ENCODE data around the gene OPTC.

GRCh38 chr1:203464743-203465142 is 29.2 kb upstream of the OPTC start:
- TF ChIP-seq CTCF (IDR thresholded peaks at IDR 0.05) (no peak), POLR2A (IDR thresholded peaks at IDR 0.05) (no peak)
